HT1080 (cell line): ENCODE data around the gene TMED7. TPM values are rescaled to one million over a fixed set of nuclear protein-coding genes. Genes with fewer than 3 reads are reported as not detected.
A peak's percentile ranks its signal among the peaks of the same experiment; 100 is the strongest.

Source experiments
- DNase-seq: peaks from one replicate; pipeline ENCODE4 v3.0.0-alpha.2; 2015; ENCODE audit warnings: low read depth
- total RNA-seq: library from RNA; depleted of rRNA; stranded (reverse); fragments of >200 nt; shearing (Covaris generic); gene quantifications from 2 replicates; pipeline ENCODE4 v1.2.3, GENCODE V29; 2014; rRNA removed

Gene TMED7
- total RNA-seq, 1 experiment from 2014 or later: 288 TPM

GRCh38 chr5:115583474-115583873 lies 42.4 kb downstream of the TMED7 start:
- DNase-seq: peak; percentile 91

GRCh38 chr5:115580941-115581340 lies 44.9 kb downstream of the TMED7 start:
- DNase-seq: no peak

- DNase-seq: no peak
Observed at GRCh38 chr5:115579747-115580173, 46.1 kb downstream of the TMED7 start.

GRCh38 chr5:115579216-115579615 lies 46.6 kb downstream of the TMED7 start:
- no peak for DNase-seq

GRCh38 chr5:115578657-115579056 lies 47.2 kb downstream of the TMED7 start:
- DNase-seq: no peak

GRCh38 chr5:115577741-115578140 lies 48.1 kb downstream of the TMED7 start:
- DNase-seq: no peak

GRCh38 chr5:115577329-115577728 lies 48.5 kb downstream of the TMED7 start:
- DNase-seq: no peak

- peak; percentile 95 for DNase-seq
Observed at GRCh38 chr5:115575167-115576070, 50.4 kb downstream of the TMED7 start.

GRCh38 chr5:115573133-115573532 lies 52.7 kb downstream of the TMED7 start:
- DNase-seq: peak; percentile 84

GRCh38 chr5:115571441-115571878 lies 54.4 kb downstream of the TMED7 start:
- no peak for DNase-seq

GRCh38 chr5:115568668-115569067 lies 57.2 kb downstream of the TMED7 start:
- DNase-seq: no peak

- no peak for DNase-seq
Observed at GRCh38 chr5:115565233-115565632, 60.6 kb downstream of the TMED7 start.

Other genes with a start within 250 kb of the TMED7 start
- gene FEM1C, start 81.3 kb downstream of the TMED7 start, total RNA-seq: 8.1 and 12.9 TPM in 2 replicates
- 2.4 and 2.7 TPM in 2 replicates for gene TICAM2, start 23.6 kb downstream of the TMED7 start, total RNA-seq
- gene CDO1, start 190.6 kb upstream of the TMED7 start, total RNA-seq: 1.4 and 3.3 TPM in 2 replicates
- 28.9 and 30.5 TPM in 2 replicates for gene ATG12, start 215.5 kb upstream of the TMED7 start, total RNA-seq
- gene AP3S1, start 215.9 kb upstream of the TMED7 start, total RNA-seq: 64.6 and 96.6 TPM in 2 replicates